ENCODE results near the gene PEBP1. TPM values are rescaled to one million over a fixed set of nuclear protein-coding genes. Genes with fewer than 3 reads are reported as not detected.
A peak's percentile ranks its signal among the peaks of the same experiment; 100 is the strongest.

PEBP1 gene
- total and polyA plus RNA-seq, 4 donors, result 123 to 317 (median 167) TPM

- H3K27me3 ChIP-seq (ENCODE audit: control insufficient read depth in 3 of 3, insufficient read depth in 3 of 3, low read length in 2 of 3), result no peaks in the 10 kb centered on the region
- 80 to 84% methylated on average over 6 of the region's 6 CpGs for WGBS, 2 donors
- no peak overlapping the region for H3K9ac ChIP-seq (ENCODE audit: insufficient read depth in 1 of 2, low read length in 2 of 2)
- DNase-seq, result no peak
- H3K9me3 ChIP-seq (ENCODE audit: control insufficient read depth in 4 of 4, insufficient read depth in 3 of 4, low read length in 3 of 4), result no peaks in the 10 kb centered on the region
- no peaks in the 10 kb centered on the region for H3K36me3 ChIP-seq (ENCODE audit: control insufficient read depth in 4 of 4, insufficient read depth in 4 of 4, low read length in 4 of 4)
- H3K27ac ChIP-seq (ENCODE audit: low read depth in 1 of 2, low read length in 1 of 2), result no peak overlapping the region
- TF ChIP-seq, protein P1, sequence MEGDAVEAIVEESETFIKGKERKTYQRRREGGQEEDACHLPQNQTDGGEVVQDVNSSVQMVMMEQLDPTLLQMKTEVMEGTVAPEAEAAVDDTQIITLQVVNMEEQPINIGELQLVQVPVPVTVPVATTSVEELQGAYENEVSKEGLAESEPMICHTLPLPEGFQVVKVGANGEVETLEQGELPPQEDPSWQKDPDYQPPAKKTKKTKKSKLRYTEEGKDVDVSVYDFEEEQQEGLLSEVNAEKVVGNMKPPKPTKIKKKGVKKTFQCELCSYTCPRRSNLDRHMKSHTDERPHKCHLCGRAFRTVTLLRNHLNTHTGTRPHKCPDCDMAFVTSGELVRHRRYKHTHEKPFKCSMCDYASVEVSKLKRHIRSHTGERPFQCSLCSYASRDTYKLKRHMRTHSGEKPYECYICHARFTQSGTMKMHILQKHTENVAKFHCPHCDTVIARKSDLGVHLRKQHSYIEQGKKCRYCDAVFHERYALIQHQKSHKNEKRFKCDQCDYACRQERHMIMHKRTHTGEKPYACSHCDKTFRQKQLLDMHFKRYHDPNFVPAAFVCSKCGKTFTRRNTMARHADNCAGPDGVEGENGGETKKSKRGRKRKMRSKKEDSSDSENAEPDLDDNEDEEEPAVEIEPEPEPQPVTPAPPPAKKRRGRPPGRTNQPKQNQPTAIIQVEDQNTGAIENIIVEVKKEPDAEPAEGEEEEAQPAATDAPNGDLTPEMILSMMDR (IDR thresholded peaks at IDR 0.05; ENCODE audit: control extremely low read depth, extremely low read depth), result no peak
- no peak overlapping the region for H3K4me3 ChIP-seq
- peaks cover 0 to 7% (median 0%) of the 10 kb centered on the region in 5 donors for H3K4me1 ChIP-seq (ENCODE audit: control insufficient read depth in 5 of 5, insufficient read depth in 5 of 5, low read length in 5 of 5)
- ATAC-seq (ENCODE audit: insufficient read depth, low FRiP score), result no peak
These were observed 33.9 kb upstream of the PEBP1 start for GRCh38 chr12:118102070-118102469.

DNA sequence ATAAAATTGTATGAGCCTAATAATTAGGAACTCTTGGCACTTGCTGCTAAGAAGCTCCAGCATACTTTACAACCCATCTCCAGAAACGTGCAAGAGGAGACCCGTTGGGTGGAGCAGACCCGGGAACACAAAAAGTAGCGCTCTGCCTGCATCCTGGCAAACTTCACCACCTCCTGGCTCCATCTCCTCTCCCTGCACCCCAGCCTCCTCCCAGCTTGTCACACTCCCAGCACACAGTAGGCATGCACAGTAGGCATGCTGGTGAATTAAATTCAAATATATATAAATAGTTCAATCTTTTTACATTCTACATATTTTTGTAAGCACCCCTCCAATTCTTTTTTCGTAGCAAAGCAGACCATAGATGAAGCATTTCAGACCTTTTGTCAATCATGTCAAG is 33.3 kb upstream of the PEBP1 start:
- TF ChIP-seq, protein P1 (IDR thresholded peaks at IDR 0.05; ENCODE audit: control extremely low read depth, extremely low read depth), result no peak
- WGBS, 2 donors, result 19 to 29% methylated on average over 5 of the region's 5 CpGs
- peak overlapping the region in 1 of 2 donors; percentile 37 for H3K27ac ChIP-seq (ENCODE audit: low read depth in 1 of 2, low read length in 1 of 2)
- H3K27me3 ChIP-seq (ENCODE audit: control insufficient read depth in 3 of 3, insufficient read depth in 3 of 3, low read length in 2 of 3), result no peaks in the 10 kb centered on the region
- H3K4me1 ChIP-seq (ENCODE audit: control insufficient read depth in 5 of 5, insufficient read depth in 5 of 5, low read length in 5 of 5), result peaks cover 0 to 7% (median 0%) of the 10 kb centered on the region in 5 donors
- no peaks in the 10 kb centered on the region for H3K36me3 ChIP-seq (ENCODE audit: control insufficient read depth in 4 of 4, insufficient read depth in 4 of 4, low read length in 4 of 4)
- no peaks in the 10 kb centered on the region for H3K9me3 ChIP-seq (ENCODE audit: control insufficient read depth in 4 of 4, insufficient read depth in 3 of 4, low read length in 3 of 4)
- ATAC-seq (ENCODE audit: insufficient read depth, low FRiP score) (no peak), DNase-seq (no peak)
- no peak overlapping the region for H3K4me3 ChIP-seq
- H3K9ac ChIP-seq (ENCODE audit: insufficient read depth in 1 of 2, low read length in 2 of 2), result no peak overlapping the region

GRCh38 chr12:118103201-118103600 is 32.7 kb upstream of the PEBP1 start:
- peak; percentile 42 to 54 (median 45) for DNase-seq
- peak overlapping the region; percentile 46 for H3K4me3 ChIP-seq
- H3K27me3 ChIP-seq (ENCODE audit: control insufficient read depth in 3 of 3, insufficient read depth in 3 of 3, low read length in 2 of 3), result no peaks in the 10 kb centered on the region
- no peaks in the 10 kb centered on the region for H3K9me3 ChIP-seq (ENCODE audit: control insufficient read depth in 4 of 4, insufficient read depth in 3 of 4, low read length in 3 of 4)
- H3K36me3 ChIP-seq (ENCODE audit: control insufficient read depth in 4 of 4, insufficient read depth in 4 of 4, low read length in 4 of 4), result no peaks in the 10 kb centered on the region
- TF ChIP-seq, protein P1 (IDR thresholded peaks at IDR 0.05; ENCODE audit: control extremely low read depth, extremely low read depth), result no peak
- 0 to 1% methylated on average over 32 of the region's 32 CpGs for WGBS, 2 donors
- ATAC-seq (ENCODE audit: insufficient read depth, low FRiP score), result peak; percentile 5
- peaks cover 0 to 7% (median 0%) of the 10 kb centered on the region in 5 donors for H3K4me1 ChIP-seq (ENCODE audit: control insufficient read depth in 5 of 5, insufficient read depth in 5 of 5, low read length in 5 of 5)
- H3K9ac ChIP-seq (ENCODE audit: insufficient read depth in 1 of 2, low read length in 2 of 2), result peak overlapping the region; percentile 11 to 38
- peak overlapping the region; percentile 38 to 84 for H3K27ac ChIP-seq (ENCODE audit: low read depth in 1 of 2, low read length in 1 of 2)
